ENCODE measurements around the gene CALHM5.

DNA sequence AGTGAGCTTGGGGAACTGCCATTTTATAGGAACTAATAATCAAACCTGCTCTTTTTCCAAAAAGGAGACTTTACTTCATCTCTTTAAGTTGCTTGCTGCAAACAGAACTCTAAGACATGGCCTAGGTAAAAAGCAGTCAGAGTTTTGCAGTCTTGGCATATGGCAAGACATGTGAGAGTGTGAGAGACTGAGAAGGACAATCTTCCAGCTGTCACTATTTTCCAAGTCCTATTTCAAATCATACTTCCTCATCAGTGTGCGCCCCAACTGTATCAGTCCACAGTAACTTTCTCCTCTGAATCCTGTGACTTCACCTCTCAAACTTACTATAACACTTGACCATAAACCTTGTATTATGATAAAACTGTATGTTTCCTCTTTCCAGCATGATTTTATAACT is 39.9 kb upstream of the CALHM5 start:
- TF ChIP-seq ZNF324 (tag by site-specific recombination; IDR thresholded peaks at IDR 0.05) = no peak
- TF ChIP-seq, protein P1, sequence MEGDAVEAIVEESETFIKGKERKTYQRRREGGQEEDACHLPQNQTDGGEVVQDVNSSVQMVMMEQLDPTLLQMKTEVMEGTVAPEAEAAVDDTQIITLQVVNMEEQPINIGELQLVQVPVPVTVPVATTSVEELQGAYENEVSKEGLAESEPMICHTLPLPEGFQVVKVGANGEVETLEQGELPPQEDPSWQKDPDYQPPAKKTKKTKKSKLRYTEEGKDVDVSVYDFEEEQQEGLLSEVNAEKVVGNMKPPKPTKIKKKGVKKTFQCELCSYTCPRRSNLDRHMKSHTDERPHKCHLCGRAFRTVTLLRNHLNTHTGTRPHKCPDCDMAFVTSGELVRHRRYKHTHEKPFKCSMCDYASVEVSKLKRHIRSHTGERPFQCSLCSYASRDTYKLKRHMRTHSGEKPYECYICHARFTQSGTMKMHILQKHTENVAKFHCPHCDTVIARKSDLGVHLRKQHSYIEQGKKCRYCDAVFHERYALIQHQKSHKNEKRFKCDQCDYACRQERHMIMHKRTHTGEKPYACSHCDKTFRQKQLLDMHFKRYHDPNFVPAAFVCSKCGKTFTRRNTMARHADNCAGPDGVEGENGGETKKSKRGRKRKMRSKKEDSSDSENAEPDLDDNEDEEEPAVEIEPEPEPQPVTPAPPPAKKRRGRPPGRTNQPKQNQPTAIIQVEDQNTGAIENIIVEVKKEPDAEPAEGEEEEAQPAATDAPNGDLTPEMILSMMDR (tag by site-specific recombination; IDR thresholded peaks at IDR 0.05) = no peak
- no peak for TF ChIP-seq YY1 (tag by site-specific recombination; IDR thresholded peaks at IDR 0.05)
- no peak for TF ChIP-seq ZNF404 (tag by site-specific recombination; IDR thresholded peaks at IDR 0.05)
- TF ChIP-seq, protein P2, sequence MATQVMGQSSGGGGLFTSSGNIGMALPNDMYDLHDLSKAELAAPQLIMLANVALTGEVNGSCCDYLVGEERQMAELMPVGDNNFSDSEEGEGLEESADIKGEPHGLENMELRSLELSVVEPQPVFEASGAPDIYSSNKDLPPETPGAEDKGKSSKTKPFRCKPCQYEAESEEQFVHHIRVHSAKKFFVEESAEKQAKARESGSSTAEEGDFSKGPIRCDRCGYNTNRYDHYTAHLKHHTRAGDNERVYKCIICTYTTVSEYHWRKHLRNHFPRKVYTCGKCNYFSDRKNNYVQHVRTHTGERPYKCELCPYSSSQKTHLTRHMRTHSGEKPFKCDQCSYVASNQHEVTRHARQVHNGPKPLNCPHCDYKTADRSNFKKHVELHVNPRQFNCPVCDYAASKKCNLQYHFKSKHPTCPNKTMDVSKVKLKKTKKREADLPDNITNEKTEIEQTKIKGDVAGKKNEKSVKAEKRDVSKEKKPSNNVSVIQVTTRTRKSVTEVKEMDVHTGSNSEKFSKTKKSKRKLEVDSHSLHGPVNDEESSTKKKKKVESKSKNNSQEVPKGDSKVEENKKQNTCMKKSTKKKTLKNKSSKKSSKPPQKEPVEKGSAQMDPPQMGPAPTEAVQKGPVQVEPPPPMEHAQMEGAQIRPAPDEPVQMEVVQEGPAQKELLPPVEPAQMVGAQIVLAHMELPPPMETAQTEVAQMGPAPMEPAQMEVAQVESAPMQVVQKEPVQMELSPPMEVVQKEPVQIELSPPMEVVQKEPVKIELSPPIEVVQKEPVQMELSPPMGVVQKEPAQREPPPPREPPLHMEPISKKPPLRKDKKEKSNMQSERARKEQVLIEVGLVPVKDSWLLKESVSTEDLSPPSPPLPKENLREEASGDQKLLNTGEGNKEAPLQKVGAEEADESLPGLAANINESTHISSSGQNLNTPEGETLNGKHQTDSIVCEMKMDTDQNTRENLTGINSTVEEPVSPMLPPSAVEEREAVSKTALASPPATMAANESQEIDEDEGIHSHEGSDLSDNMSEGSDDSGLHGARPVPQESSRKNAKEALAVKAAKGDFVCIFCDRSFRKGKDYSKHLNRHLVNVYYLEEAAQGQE (tag by site-specific recombination; IDR thresholded peaks at IDR 0.05) = no peak
- TF ChIP-seq HOXD13 (CRISPR knock-in tag; IDR thresholded peaks at IDR 0.05; ENCODE audit: borderline replicate concordance) = no peak
- TF ChIP-seq, protein P3, sequence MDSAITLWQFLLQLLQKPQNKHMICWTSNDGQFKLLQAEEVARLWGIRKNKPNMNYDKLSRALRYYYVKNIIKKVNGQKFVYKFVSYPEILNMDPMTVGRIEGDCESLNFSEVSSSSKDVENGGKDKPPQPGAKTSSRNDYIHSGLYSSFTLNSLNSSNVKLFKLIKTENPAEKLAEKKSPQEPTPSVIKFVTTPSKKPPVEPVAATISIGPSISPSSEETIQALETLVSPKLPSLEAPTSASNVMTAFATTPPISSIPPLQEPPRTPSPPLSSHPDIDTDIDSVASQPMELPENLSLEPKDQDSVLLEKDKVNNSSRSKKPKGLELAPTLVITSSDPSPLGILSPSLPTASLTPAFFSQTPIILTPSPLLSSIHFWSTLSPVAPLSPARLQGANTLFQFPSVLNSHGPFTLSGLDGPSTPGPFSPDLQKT (IDR thresholded peaks at IDR 0.05; ENCODE audit: borderline replicate concordance, low read depth, low read length) = no peak
